ENCODE measurements around the gene GAS2.
"Not testable (repeated sequence)": the region's sequence is repeated elsewhere in the genome, so short reads cannot be mapped to it uniquely, and the experiment has no call there.

GAS2 gene

GRCh38 chr11:22666325-22666687 lies at the start of gene GAS2:
Gene GAS2 (plus strand): TSS chr11:22666611. CDS start chr11:22674870, 8,259 bp downstream.
- no peak for DNase-seq (ENCODE audit: low read depth in 2 of 2, low spot score in 1 of 2)

GRCh38 chr11:22617868-22618267 lies 48.5 kb upstream of the GAS2 start:
- no peak for DNase-seq (ENCODE audit: low read depth in 2 of 2, low spot score in 1 of 2)

- DNase-seq (ENCODE audit: low read depth in 2 of 2, low spot score in 1 of 2) = peak in 1 of 2 donors; percentile 15
Measured at GRCh38 chr11:22624742-22625447, 41.5 kb upstream of the GAS2 start.

GRCh38 chr11:22625448-22626287 lies 40.7 kb upstream of the GAS2 start, which contains the start of gene FANCF:
Gene FANCF (minus strand): TSS chr11:22625823. CDS start chr11:22625810, 13 bp downstream.
- DNase-seq (ENCODE audit: low read depth in 2 of 2, low spot score in 1 of 2) = peak; percentile 83 to 94

- DNase-seq (ENCODE audit: low read depth in 2 of 2, low spot score in 1 of 2) = no peak
Measured at GRCh38 chr11:22626573-22627239, 39.7 kb upstream of the GAS2 start.

GRCh38 chr11:22627421-22627820 lies 39.0 kb upstream of the GAS2 start:
- DNase-seq (ENCODE audit: low read depth in 2 of 2, low spot score in 1 of 2) = no peak

GRCh38 chr11:22633354-22633902 lies 33.0 kb upstream of the GAS2 start:
- no peak for DNase-seq (ENCODE audit: low read depth in 2 of 2, low spot score in 1 of 2)

GRCh38 chr11:22634897-22635629 lies 31.3 kb upstream of the GAS2 start:
- no peak for DNase-seq (ENCODE audit: low read depth in 2 of 2, low spot score in 1 of 2)

- DNase-seq (ENCODE audit: low read depth in 2 of 2, low spot score in 1 of 2) = no peak
Measured at GRCh38 chr11:22635689-22636088, 30.7 kb upstream of the GAS2 start.

- no peak for DNase-seq (ENCODE audit: low read depth in 2 of 2, low spot score in 1 of 2)
Measured at GRCh38 chr11:22640862-22641261, 25.5 kb upstream of the GAS2 start.

GRCh38 chr11:22641559-22641958 lies 24.9 kb upstream of the GAS2 start:
- DNase-seq (ENCODE audit: low read depth in 2 of 2, low spot score in 1 of 2) = no peak

GRCh38 chr11:22652346-22652745 lies 14.1 kb upstream of the GAS2 start:
- not testable (repeated sequence) for DNase-seq (ENCODE audit: low read depth in 2 of 2, low spot score in 1 of 2)

GRCh38 chr11:22656130-22656529 lies 10.3 kb upstream of the GAS2 start:
- DNase-seq (ENCODE audit: low read depth in 2 of 2, low spot score in 1 of 2) = no peak

GRCh38 chr11:22657101-22657694 lies 9.2 kb upstream of the GAS2 start:
- no peak for DNase-seq (ENCODE audit: low read depth in 2 of 2, low spot score in 1 of 2)

- no peak for DNase-seq (ENCODE audit: low read depth in 2 of 2, low spot score in 1 of 2)
Measured at GRCh38 chr11:22659783-22660182, 6.6 kb upstream of the GAS2 start.

GRCh38 chr11:22666688-22667439 lies 453 bp downstream of the GAS2 start:
- no peak for DNase-seq (ENCODE audit: low read depth in 2 of 2, low spot score in 1 of 2)

- DNase-seq (ENCODE audit: low read depth in 2 of 2, low spot score in 1 of 2) = no peak
Measured at GRCh38 chr11:22668005-22668796, 1.8 kb downstream of the GAS2 start.

GRCh38 chr11:22669368-22669767 lies 3.0 kb downstream of the GAS2 start:
- no peak for DNase-seq (ENCODE audit: low read depth in 2 of 2, low spot score in 1 of 2)

- no peak for DNase-seq (ENCODE audit: low read depth in 2 of 2, low spot score in 1 of 2)
Measured at GRCh38 chr11:22670830-22671229, 4.4 kb downstream of the GAS2 start.

Measured in stimulated activated CD8-positive, alpha-beta memory T cell treated with anti-CD3 and anti-CD28 coated beads, Interleukin-4, amount 100 ng/mL, for 4 hours (primary cell).